Effector memory CD4-positive, alpha-beta T cell (primary cell): ENCODE data around the gene GUCA1A.
"Not testable (repeated sequence)": the region's sequence is repeated elsewhere in the genome, so short reads cannot be mapped to it uniquely, and the experiment has no call there.

Experiments
- DNase-seq, 3 donors: peaks; one replicate each; pipeline ENCODE4 v3.0.0-alpha.2; 2020
- H3K27ac ChIP-seq: 2 replicates; pipeline ENCODE4 v1.7.0; 2013; ENCODE audit warnings: mild to moderate bottlenecking, low read length, moderate library complexity; ENCODE audit not compliant: insufficient read depth, poor library complexity, severe bottlenecking
- H3K27me3 ChIP-seq: replicated peaks from 2 replicates; pipeline ENCODE4 v1.7.0; 2013; ENCODE audit warnings: mild to moderate bottlenecking, low read length; ENCODE audit not compliant: insufficient read depth, control insufficient read depth, poor library complexity, severe bottlenecking
- H3K36me3 ChIP-seq: 2 replicates; pipeline ENCODE4 v1.7.0; 2013; ENCODE audit warnings: mild to moderate bottlenecking, low read length, moderate library complexity; ENCODE audit not compliant: control insufficient read depth, insufficient read depth
- H3K4me1 ChIP-seq: 2 replicates; pipeline ENCODE4 v1.7.0; 2013; ENCODE audit warnings: low read length, mild to moderate bottlenecking; ENCODE audit not compliant: control insufficient read depth, insufficient read depth, poor library complexity, severe bottlenecking
- H3K4me3 ChIP-seq: 2 replicates; pipeline ENCODE4 v1.7.0; 2013; ENCODE audit warnings: low read length, low read depth, mild to moderate bottlenecking; ENCODE audit not compliant: insufficient read depth, poor library complexity, severe bottlenecking
- H3K9me3 ChIP-seq: 2 replicates; pipeline ENCODE4 v1.7.0; 2013; ENCODE audit warnings: mild to moderate bottlenecking, low read length, moderate library complexity; ENCODE audit not compliant: control insufficient read depth

Gene GUCA1A

GRCh38 chr6:42192385-42192784, 19.2 kb downstream of the GUCA1A start:
- H3K4me3 ChIP-seq, DNase-seq, H3K36me3 ChIP-seq, H3K4me1 ChIP-seq, H3K9me3 ChIP-seq, H3K27me3 ChIP-seq, H3K27ac ChIP-seq: not testable (repeated sequence)

- Histone ChIP-seq H3K27me3 (no peaks in the 10 kb centered on the region), H3K4me1 (no peaks in the 10 kb centered on the region), H3K4me3 (no peak overlapping the region), H3K36me3 (no peaks in the 10 kb centered on the region), H3K27ac (no peak overlapping the region), H3K9me3 (no peaks in the 10 kb centered on the region)
- no peak for DNase-seq
These were observed 20.3 kb downstream of the GUCA1A start for GRCh38 chr6:42193491-42193894.

- H3K36me3 ChIP-seq: no peaks in the 10 kb centered on the region
- H3K9me3 ChIP-seq: no peaks in the 10 kb centered on the region
- no peak overlapping the region for H3K27ac ChIP-seq
- H3K4me3 ChIP-seq: no peak overlapping the region
- H3K27me3 ChIP-seq: no peaks in the 10 kb centered on the region
- no peak for DNase-seq
- H3K4me1 ChIP-seq: no peaks in the 10 kb centered on the region
These were observed 20.9 kb downstream of the GUCA1A start for GRCh38 chr6:42194056-42194455.

- Histone ChIP-seq H3K36me3 (no peaks in the 10 kb centered on the region), H3K4me1 (no peaks in the 10 kb centered on the region), H3K4me3 (no peak overlapping the region), H3K9me3 (no peaks in the 10 kb centered on the region), H3K27ac (no peak overlapping the region), H3K27me3 (no peaks in the 10 kb centered on the region)
- DNase-seq: no peak
These were observed 22.3 kb downstream of the GUCA1A start for GRCh38 chr6:42195415-42195814.

- Histone ChIP-seq H3K27ac (no peak overlapping the region), H3K9me3 (no peaks in the 10 kb centered on the region)
- DNase-seq: no peak
These were observed 24.6 kb downstream of the GUCA1A start for GRCh38 chr6:42197555-42198362.

GRCh38 chr6:42199106-42199981, 26.2 kb downstream of the GUCA1A start:
- Histone ChIP-seq H3K4me3 (no peak overlapping the region), H3K9me3 (no peaks in the 10 kb centered on the region), H3K27ac (no peak overlapping the region), H3K36me3 (peaks cover 3% of the 10 kb centered on the region), H3K4me1 (no peaks in the 10 kb centered on the region), H3K27me3 (no peaks in the 10 kb centered on the region)
- no peak for DNase-seq

More at GRCh38 chr6:42197555-42198362, 24.6 kb downstream of the GUCA1A start:
- no peaks in the 10 kb centered on the region for H3K36me3 ChIP-seq
- no peaks in the 10 kb centered on the region for H3K4me1 ChIP-seq
- H3K27me3 ChIP-seq: no peaks in the 10 kb centered on the region
- no peak overlapping the region for H3K4me3 ChIP-seq

- H3K27me3 ChIP-seq: no peaks in the 10 kb centered on the region
- H3K36me3 ChIP-seq: peaks cover 6% of the 10 kb centered on the region
- no peak overlapping the region for H3K4me3 ChIP-seq
- H3K9me3 ChIP-seq: no peaks in the 10 kb centered on the region
- no peaks in the 10 kb centered on the region for H3K4me1 ChIP-seq
- no peak for DNase-seq
- H3K27ac ChIP-seq: no peak overlapping the region
These were observed 26.9 kb downstream of the GUCA1A start for GRCh38 chr6:42200035-42200434.

- no peaks in the 10 kb centered on the region for H3K4me1 ChIP-seq
- no peak overlapping the region for H3K4me3 ChIP-seq
- DNase-seq: no peak
- H3K27ac ChIP-seq: no peak overlapping the region
- H3K36me3 ChIP-seq: peaks cover 10% of the 10 kb centered on the region
- H3K27me3 ChIP-seq: no peaks in the 10 kb centered on the region
- H3K9me3 ChIP-seq: no peaks in the 10 kb centered on the region
These were observed 28.2 kb downstream of the GUCA1A start for GRCh38 chr6:42201382-42201781.

- not testable (repeated sequence) for H3K27me3 ChIP-seq, H3K27ac ChIP-seq, H3K4me3 ChIP-seq, H3K4me1 ChIP-seq, H3K9me3 ChIP-seq, DNase-seq
- peaks cover 10% of the 10 kb centered on the region for H3K36me3 ChIP-seq
These were observed 29.2 kb downstream of the GUCA1A start for GRCh38 chr6:42202131-42202915.
